Measurements from ENCODE around the gene TUG1.

Gene TUG1

GRCh38 chr22:30968924-30969531 is at the start of gene TUG1:
Gene TUG1, plus strand, starts transcription at chr22:30969265.
- peak; percentile 97 for DNase-seq

GRCh38 chr22:30919973-30920372 is 49.1 kb upstream of the TUG1 start:
- DNase-seq: no peak

- DNase-seq: peak; percentile 61
These were observed 48.7 kb upstream of the TUG1 start for GRCh38 chr22:30920407-30920806.

- DNase-seq: no peak
These were observed 48.0 kb upstream of the TUG1 start for GRCh38 chr22:30921108-30921507.

GRCh38 chr22:30922151-30922611 is 46.9 kb upstream of the TUG1 start:
- DNase-seq: no peak

GRCh38 chr22:30923168-30923900 is 45.7 kb upstream of the TUG1 start:
- no peak for DNase-seq

GRCh38 chr22:30925667-30926066 is 43.4 kb upstream of the TUG1 start:
- no peak for DNase-seq

- no peak for DNase-seq
These were observed 42.4 kb upstream of the TUG1 start for GRCh38 chr22:30926706-30927105.

- no peak for DNase-seq
These were observed 41.3 kb upstream of the TUG1 start for GRCh38 chr22:30927806-30928205.

- DNase-seq: no peak
These were observed 40.7 kb upstream of the TUG1 start for GRCh38 chr22:30928401-30928800.

GRCh38 chr22:30930228-30930627 is 38.8 kb upstream of the TUG1 start:
- no peak for DNase-seq

- DNase-seq: no peak
These were observed 37.3 kb upstream of the TUG1 start for GRCh38 chr22:30931541-30932300.

GRCh38 chr22:30932661-30933060 is 36.4 kb upstream of the TUG1 start:
- no peak for DNase-seq

- DNase-seq: no peak
These were observed 35.6 kb upstream of the TUG1 start for GRCh38 chr22:30933457-30933856.

GRCh38 chr22:30934053-30934452 is 35.0 kb upstream of the TUG1 start:
- DNase-seq: no peak

- DNase-seq: no peak
These were observed 28.2 kb upstream of the TUG1 start for GRCh38 chr22:30940685-30941362.

GRCh38 chr22:30941363-30941740 is 27.7 kb upstream of the TUG1 start:
- no peak for DNase-seq

GRCh38 chr22:30943368-30943767 is 25.7 kb upstream of the TUG1 start:
- no peak for DNase-seq

- no peak for DNase-seq
These were observed 24.1 kb upstream of the TUG1 start for GRCh38 chr22:30944986-30945385.

- no peak for DNase-seq
These were observed 23.4 kb upstream of the TUG1 start for GRCh38 chr22:30945653-30946052.

- DNase-seq: no peak
These were observed 22.7 kb upstream of the TUG1 start for GRCh38 chr22:30946354-30946753.

- no peak for DNase-seq
These were observed 21.8 kb upstream of the TUG1 start for GRCh38 chr22:30947173-30947815.

Data from 8988T (cell line).